Effector memory CD8-positive, alpha-beta T cell (primary cell): ENCODE data around the gene NOL7.

ENCODE experiments used
- ATAC-seq: fragments of 150-1000 bp; cut with Tn5 transposase; replicated peaks from 2 replicates; pipeline ENCODE4 v1.10.0; 2021; ENCODE audit warnings: mild to moderate bottlenecking, moderate library complexity
- DNase-seq, 3 experiments: peaks; one replicate each; pipeline ENCODE4 v3.0.0; 2021
- H3K27ac Mint-ChIP-seq, 2 donors: one replicate each; pipeline ENCODE4 v1.8.0; 2022; ENCODE audit warnings: mild to moderate bottlenecking in 2 of 2, mixed read lengths in 2 of 2, moderate library complexity in 2 of 2
- H3K27me3 Mint-ChIP-seq, 2 donors: one replicate each; pipeline ENCODE4 v1.8.0; 2022; ENCODE audit warnings: mixed read lengths in 2 of 2
- H3K36me3 Mint-ChIP-seq: one replicate; pipeline ENCODE4 v1.8.0; 2022; ENCODE audit warnings: mild to moderate bottlenecking, moderate library complexity, mixed read lengths; ENCODE audit not compliant: insufficient read depth
- H3K4me1 Mint-ChIP-seq, 2 donors: one replicate each; pipeline ENCODE4 v1.8.0; 2022; ENCODE audit warnings: low read depth in 2 of 2, mixed read lengths in 2 of 2
- H3K4me3 Mint-ChIP-seq, 2 donors: one replicate each; pipeline ENCODE4 v1.8.0; 2022; ENCODE audit warnings: mild to moderate bottlenecking in 2 of 2, mixed read lengths in 2 of 2, moderate library complexity in 2 of 2
- H3K9me3 Mint-ChIP-seq, 2 donors: one replicate each; pipeline ENCODE4 v1.8.0; 2022; ENCODE audit warnings: mixed read lengths in 2 of 2
- total RNA-seq, 9 experiments: gene quantifications; one replicate each; lab custom pipeline; 2026; lab: John Stamatoyannopoulos, UW

The NOL7 gene
- 38.5 to 199 (median 72.6) reads per million in 9 experiments for total RNA-seq

DNA sequence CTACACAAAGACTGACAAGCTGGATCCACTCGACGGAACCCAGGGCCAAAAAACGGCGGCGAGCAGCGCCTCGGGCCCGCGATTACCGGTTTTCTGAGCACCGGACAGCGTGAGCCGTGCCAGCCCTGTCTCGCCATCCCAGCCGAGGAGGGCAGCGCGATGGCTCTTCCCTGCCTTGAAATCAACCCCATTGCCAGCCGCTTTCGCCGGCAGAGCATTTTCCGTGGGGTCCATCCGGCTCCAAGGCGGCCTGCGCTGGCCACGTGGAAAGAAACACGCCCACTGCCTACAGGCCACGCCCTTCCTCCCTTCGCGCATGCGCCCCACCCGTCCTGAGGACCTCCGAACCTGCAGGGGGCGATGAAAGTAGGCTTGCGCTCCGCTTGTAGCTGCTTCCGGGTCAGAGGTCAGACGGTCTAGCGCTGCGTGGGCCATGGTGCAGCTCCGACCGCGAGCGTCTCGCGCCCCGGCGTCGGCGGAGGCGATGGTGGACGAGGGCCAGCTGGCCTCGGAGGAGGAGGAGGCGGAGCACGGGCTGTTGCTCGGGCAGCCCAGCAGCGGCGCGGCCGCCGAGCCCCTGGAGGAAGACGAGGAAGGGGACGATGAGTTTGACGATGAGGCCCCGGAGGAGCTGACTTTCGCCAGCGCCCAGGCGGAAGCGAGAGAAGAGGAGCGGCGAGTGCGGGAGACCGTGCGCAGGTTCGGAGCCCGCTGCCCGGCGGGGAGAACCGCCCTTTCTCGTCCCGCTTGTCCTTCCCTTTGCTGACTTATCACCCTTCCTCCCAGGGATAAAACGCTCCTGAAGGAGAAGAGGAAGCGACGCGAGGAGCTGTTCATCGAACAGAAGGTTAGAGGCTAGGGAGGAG, at the start of gene NOL7:
Gene NOL7, plus strand, starts transcription at position 410 of the 866 bp plus-strand sequence. Its CDS starts 24 bp downstream, at position 434.
- peak within 1 kb of the TSS; percentile 95 to 97 for H3K4me3 Mint-ChIP-seq
- no peaks in the 10 kb centered on the region for H3K27me3 Mint-ChIP-seq
- H3K4me1 Mint-ChIP-seq, result peaks cover 21 to 34% of the 10 kb centered on the region in 2 donors
- peak; percentile 91 for ATAC-seq
- H3K36me3 Mint-ChIP-seq, result peaks cover 51% of the 10 kb centered on the region
- no peaks in the 10 kb centered on the region for H3K9me3 Mint-ChIP-seq
- peak; percentile 99 to 100 (median 99) for DNase-seq
- H3K27ac Mint-ChIP-seq, result peak within 1 kb of the TSS; percentile 97 to 99

DNA sequence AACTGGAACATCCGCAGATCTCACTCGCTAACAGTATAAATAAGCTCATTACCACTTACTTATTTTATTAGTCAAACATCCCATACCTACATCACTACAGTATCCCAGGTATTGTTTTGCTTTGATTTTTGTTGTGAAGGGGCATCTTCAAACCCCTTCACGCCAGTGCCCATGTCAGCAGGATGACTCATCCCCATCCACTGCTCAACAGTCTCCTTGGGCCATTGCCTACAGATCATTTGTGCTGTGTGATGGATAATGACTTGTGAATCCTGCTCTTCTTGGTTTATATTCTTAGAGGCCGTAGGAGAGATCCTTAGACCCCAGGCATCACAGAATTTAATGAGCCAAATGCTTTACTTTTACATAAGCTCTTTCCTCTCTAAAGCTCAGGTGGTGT, 49.2 kb upstream of the NOL7 start:
- Mint-ChIP-seq H3K9me3 (no peaks in the 10 kb centered on the region), H3K4me3 (no peak overlapping the region), H3K27me3 (peaks cover 18 to 66% of the 10 kb centered on the region in 2 donors), H3K27ac (no peak overlapping the region), H3K36me3 (peaks cover 3% of the 10 kb centered on the region), H3K4me1 (no peaks in the 10 kb centered on the region)
- no peak for DNase-seq
- ATAC-seq, result no peak

GRCh38 chr6:13566500-13566899, 48.6 kb upstream of the NOL7 start:
- Mint-ChIP-seq H3K36me3 (peaks cover 3% of the 10 kb centered on the region), H3K4me1 (no peaks in the 10 kb centered on the region), H3K27ac (no peak overlapping the region), H3K27me3 (peaks cover 18 to 66% of the 10 kb centered on the region in 2 donors), H3K4me3 (no peak overlapping the region), H3K9me3 (no peaks in the 10 kb centered on the region)
- no peak for ATAC-seq
- DNase-seq, result no peak

DNA sequence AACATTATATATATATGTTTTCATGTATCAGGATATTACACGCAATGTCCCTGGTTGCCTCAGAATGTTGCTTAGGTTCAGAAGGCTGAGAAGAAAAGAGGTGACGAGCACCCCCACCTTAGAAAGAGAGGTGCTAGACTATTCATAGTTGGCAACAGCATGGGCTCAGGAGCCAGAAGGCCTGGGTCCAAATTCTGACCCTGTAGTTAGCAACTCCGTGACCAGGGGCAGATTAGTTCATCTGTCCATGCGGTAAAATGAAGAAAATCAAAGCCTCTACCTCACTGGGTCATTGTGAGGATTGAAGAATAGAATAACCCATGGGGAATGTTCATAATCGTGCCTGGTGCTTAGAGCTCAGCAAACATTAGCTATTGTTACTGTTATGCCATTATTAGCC, 46.2 kb upstream of the NOL7 start:
- H3K27ac Mint-ChIP-seq, result no peak overlapping the region

DNA sequence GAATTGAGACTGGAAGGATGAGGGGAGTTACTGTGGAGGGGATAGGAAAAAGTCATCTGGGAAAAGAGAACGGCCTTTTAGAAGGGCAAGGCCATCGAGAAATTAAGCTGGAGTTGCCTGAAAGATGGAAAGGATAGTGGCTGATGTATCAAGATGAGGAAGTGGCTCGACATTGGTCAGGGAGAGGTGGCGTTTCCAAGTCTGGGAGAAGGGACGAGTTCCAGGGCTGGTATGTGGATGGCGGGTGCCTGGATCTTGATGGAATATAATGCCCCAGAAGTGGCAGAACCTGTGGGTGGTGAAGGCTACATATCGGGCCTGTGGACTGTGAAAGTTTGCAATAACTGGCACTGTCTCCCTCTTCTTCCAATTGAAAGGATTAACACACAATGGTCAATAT, 42.9 kb upstream of the NOL7 start:
- DNase-seq (no peak), ATAC-seq (no peak)
- Mint-ChIP-seq H3K4me3 (no peak overlapping the region), H3K36me3 (peaks cover 25% of the 10 kb centered on the region), H3K9me3 (no peaks in the 10 kb centered on the region), H3K27me3 (peaks cover 6 to 19% of the 10 kb centered on the region in 2 donors), H3K4me1 (peaks cover 13 to 16% of the 10 kb centered on the region in 2 donors), H3K27ac (no peak overlapping the region)

More for the DNA sequence above, 46.2 kb upstream of the NOL7 start:
- no peak for ATAC-seq
- no peak for DNase-seq
- Mint-ChIP-seq H3K4me3 (no peak overlapping the region), H3K9me3 (no peaks in the 10 kb centered on the region), H3K27me3 (peaks cover 14 to 50% of the 10 kb centered on the region in 2 donors), H3K4me1 (no peaks in the 10 kb centered on the region), H3K36me3 (peaks cover 10% of the 10 kb centered on the region)

DNA sequence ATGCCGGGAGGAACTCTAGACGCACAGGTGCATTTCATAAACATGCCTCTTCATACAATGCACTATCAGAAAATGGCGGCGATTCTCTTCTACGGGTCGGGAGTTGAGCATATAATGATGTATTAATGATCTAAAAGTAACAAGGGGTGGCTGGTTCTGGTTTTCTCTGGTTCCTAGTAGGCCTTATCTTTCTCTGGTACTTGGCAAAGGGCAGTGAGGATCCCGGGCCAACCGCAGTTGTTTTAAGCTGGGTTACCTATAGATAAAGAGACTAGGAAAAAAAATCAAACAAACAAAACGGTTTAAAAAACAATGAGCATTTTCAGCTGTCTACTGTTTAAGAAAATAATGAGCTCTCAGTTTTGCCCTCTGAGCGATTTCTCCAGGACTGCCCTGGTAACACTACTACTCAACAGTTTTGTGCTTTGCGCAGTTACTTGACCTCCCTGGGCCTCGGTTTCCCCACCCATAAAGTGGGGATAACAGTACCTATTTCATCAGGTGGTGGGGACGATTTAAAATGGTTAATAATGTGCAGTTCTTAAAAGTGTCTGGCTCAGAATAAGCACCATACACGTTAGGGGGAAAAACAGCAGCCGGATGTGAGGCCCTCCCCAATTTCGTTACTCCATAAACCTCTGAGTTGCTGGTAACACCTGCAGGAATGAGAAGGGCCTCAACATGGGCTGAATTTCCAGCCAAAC, 42.0 kb upstream of the NOL7 start:
- Mint-ChIP-seq H3K27ac (peak overlapping the region; percentile 88 to 96), H3K4me3 (peak overlapping the region; percentile 84 to 92), H3K4me1 (peaks cover 13 to 16% of the 10 kb centered on the region in 2 donors), H3K9me3 (no peaks in the 10 kb centered on the region), H3K27me3 (peaks cover 0 to 12% of the 10 kb centered on the region in 2 donors), H3K36me3 (peaks cover 25% of the 10 kb centered on the region)
- DNase-seq, result no peak
- ATAC-seq, result no peak

DNA sequence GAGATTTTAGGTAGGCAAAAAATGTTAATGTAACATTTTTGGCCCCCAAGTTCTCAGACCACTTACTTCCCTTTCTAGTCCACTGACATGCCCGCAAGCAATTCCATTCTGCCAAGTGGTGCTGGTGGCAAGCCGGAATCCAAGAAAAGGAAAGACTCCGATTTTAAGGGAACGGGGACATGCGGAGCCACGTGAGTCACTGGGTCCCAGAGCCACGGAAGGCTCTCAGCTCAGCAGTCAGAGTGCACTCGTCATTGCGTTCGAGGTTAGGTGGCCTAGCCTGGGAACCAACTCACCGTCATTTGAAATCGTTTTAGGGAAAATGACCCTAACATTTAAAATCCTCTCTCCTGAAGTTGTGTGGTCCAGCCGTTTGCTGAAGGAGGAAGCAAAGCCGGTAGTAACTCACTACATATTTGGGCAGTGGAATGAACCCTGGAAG, 41.4 kb upstream of the NOL7 start:
- H3K4me3 Mint-ChIP-seq, result peak overlapping the region; percentile 84 to 92
- DNase-seq, result peak in 1 of 3 experiments; percentile 5
- H3K36me3 Mint-ChIP-seq, result peaks cover 25% of the 10 kb centered on the region
- no peaks in the 10 kb centered on the region for H3K9me3 Mint-ChIP-seq
- ATAC-seq, result no peak
- peaks cover 0 to 6% of the 10 kb centered on the region in 2 donors for H3K27me3 Mint-ChIP-seq
- H3K4me1 Mint-ChIP-seq, result peaks cover 13 to 16% of the 10 kb centered on the region in 2 donors
- H3K27ac Mint-ChIP-seq, result peak overlapping the region; percentile 88 to 96

DNA sequence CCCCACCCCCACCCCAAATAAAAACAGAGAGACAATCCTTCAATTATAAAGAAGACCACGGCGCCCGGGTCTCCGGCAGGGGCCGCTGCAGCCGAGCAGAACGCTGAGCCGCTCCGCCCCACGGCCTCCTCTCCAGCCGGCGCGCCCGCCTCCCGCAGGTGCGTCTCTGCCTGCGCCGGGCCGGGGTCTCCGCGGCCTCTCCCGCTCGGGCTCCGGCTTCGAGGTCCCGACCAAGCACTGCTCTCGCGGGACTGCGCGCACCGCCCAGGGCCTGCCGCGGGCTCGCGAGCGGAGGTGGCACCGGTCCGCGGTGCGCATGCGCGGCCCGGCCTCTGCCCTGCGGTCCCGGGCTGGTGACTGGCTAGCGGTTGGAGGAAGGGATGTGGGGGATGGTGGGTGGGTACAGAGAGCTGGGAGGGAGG, 41.0 kb upstream of the NOL7 start:
- Mint-ChIP-seq H3K36me3 (peaks cover 22% of the 10 kb centered on the region), H3K9me3 (no peaks in the 10 kb centered on the region), H3K4me1 (peaks cover 13 to 16% of the 10 kb centered on the region in 2 donors), H3K4me3 (peak overlapping the region; percentile 84 to 92), H3K27ac (peak overlapping the region; percentile 88 to 96), H3K27me3 (peaks cover 0 to 2% of the 10 kb centered on the region in 2 donors)
- DNase-seq, result peak; percentile 90 to 92 (median 90)
- peak; percentile 81 for ATAC-seq

DNA sequence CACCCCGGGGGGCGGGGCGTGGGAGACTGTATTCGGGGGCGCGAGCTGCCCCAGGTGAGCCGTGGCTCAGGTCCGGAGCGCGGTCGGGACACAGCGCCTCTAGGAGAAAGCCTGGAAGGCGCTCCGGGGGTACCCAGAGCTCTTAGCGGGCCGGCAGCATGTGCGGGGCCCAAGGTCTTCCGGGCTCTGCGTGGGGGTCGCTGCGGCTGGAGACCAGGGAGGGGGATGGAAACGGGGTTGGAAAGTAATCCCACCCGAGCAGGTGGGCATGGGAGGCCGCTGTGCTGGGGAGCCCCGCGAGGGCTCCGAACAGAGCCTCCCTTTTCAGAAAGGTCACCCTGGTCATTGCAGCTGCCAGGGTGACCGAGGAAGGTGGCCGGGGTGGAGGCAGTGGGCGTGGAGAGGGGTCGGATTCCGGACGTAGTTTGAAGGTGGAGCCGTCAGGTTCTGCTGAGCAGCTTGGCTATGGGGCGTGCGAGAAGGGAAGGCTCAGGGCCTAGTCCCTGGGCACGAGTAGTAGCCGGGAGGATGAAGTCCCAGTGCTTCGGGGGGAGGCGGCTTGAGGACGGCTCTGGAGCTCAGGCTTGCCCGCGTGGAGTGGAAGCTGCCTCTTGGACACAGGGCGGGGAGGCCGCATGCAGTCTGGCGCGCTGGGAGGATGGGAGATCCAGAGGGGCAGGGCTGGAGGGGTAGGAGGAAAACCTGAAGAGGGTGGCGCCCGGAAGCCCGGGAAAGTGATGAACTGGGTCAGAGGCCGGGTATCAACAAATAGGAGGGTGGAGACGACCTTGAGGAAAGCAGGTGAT, 40.4 kb upstream of the NOL7 start, which contains the start of gene SIRT5:
Gene SIRT5, plus strand, starts transcription at position 31 of the 806 bp plus-strand sequence. CDS start 9,510 bp downstream, outside the sequence.
- peak within 1 kb of the TSS; percentile 88 to 96 for H3K27ac Mint-ChIP-seq
- H3K27me3 Mint-ChIP-seq, result no peaks in the 10 kb centered on the region
- H3K4me1 Mint-ChIP-seq, result peaks cover 13 to 16% of the 10 kb centered on the region in 2 donors
- peak; percentile 73 for ATAC-seq
- peak within 1 kb of the TSS; percentile 84 to 92 for H3K4me3 Mint-ChIP-seq
- no peaks in the 10 kb centered on the region for H3K9me3 Mint-ChIP-seq
- H3K36me3 Mint-ChIP-seq, result peaks cover 22% of the 10 kb centered on the region
- DNase-seq, result peak; percentile 66 to 72 (median 68)

DNA sequence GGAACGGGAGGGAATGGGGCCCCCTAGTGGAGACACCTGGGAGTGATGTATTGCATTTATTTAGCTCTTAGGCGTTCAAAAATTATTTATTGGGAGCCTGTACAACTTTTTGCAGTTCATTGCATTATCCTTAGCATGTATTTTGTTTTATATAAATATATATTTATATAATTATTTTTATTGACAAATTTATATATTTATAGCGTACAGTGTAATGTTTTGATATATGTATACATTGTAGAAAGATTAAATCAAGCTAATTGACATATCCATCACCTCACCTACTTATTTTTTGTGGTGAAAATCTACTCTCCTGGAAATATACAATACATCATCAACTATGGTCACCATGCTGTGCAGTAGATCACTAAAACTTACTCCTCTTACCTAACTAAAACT, 39.8 kb upstream of the NOL7 start:
- Mint-ChIP-seq H3K4me3 (peak overlapping the region; percentile 84 to 92), H3K36me3 (peaks cover 22% of the 10 kb centered on the region), H3K27ac (peak overlapping the region; percentile 88 to 96), H3K4me1 (peaks cover 13 to 17% of the 10 kb centered on the region in 2 donors), H3K27me3 (no peaks in the 10 kb centered on the region), H3K9me3 (no peaks in the 10 kb centered on the region)
- ATAC-seq (no peak), DNase-seq (no peak)

DNA sequence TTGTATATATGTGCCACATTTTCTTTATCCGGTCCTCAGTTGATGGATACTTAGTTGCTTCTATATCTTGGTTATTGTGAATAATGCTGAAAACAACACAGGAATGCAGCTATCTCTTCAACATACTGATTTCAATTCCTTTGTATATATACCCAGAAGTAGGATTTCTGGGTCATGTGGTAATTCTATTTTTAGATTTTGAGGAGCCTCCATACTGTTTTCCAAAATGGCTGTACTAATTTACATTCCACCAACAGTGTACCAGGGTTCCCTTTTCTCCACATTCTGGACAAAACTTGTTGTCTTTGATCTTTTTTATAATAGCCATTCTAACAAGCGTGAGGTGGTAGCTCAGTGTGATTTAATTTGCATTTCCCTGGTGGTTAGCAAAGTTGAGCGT, 39.1 kb upstream of the NOL7 start:
- DNase-seq (no peak), ATAC-seq (no peak)
- Mint-ChIP-seq H3K27me3 (no peaks in the 10 kb centered on the region), H3K36me3 (peaks cover 25% of the 10 kb centered on the region), H3K4me1 (peaks cover 13 to 20% of the 10 kb centered on the region in 2 donors), H3K4me3 (peak overlapping the region; percentile 44 to 92), H3K9me3 (no peaks in the 10 kb centered on the region), H3K27ac (peak overlapping the region; percentile 9 to 96)

GRCh38 chr6:13577926-13578325, 37.2 kb upstream of the NOL7 start:
- Mint-ChIP-seq H3K27me3 (no peaks in the 10 kb centered on the region), H3K27ac (no peak overlapping the region), H3K4me3 (no peak overlapping the region)

More at GRCh38 chr6:13577926-13578325, 37.2 kb upstream of the NOL7 start:
- no peak for ATAC-seq
- no peaks in the 10 kb centered on the region for H3K9me3 Mint-ChIP-seq
- H3K4me1 Mint-ChIP-seq, result peaks cover 13 to 20% of the 10 kb centered on the region in 2 donors
- peaks cover 23% of the 10 kb centered on the region for H3K36me3 Mint-ChIP-seq
- no peak for DNase-seq
